ENCODE data around the gene SFPQ. TPM values are rescaled to one million over a fixed set of nuclear protein-coding genes. Genes with fewer than 3 reads are reported as not detected.

SFPQ gene
- total and polyA plus RNA-seq, 2 of the 8 experiments (the other 6 are each of a cell fraction or from before 2014, with no cell fraction given): 118 to 469 TPM

- ChIA-PET CTCF (ENCODE audit: partially characterized antibody) (interaction anchor here (0.6 to 1.7 kb wide), 31 partner anchors 8 to 351 kb away, joined by 3 to 14 read pairs (median 4); no protein-coding TSS in a partner anchor), POLR2A (ENCODE audit: partially characterized antibody) (interaction anchor here (0.6 to 2.6 kb wide), 7 partner anchors 9 to 139 kb away, joined by 3 to 14 read pairs (median 3); partner anchors contain the start of gene SFPQ)
- Histone ChIP-seq H3K9ac (replicated peaks in 1 of 4; ENCODE audit: extremely low read depth in 1 of 4, low read depth in 3 of 4, low read length in 3 of 4) (no peak overlapping the region), H2AFZ (ENCODE audit: low read length) (peak overlapping the region; percentile 87; the same call in 1 of the 2 replicates), H3K36me3 (ENCODE audit: control insufficient read depth in 2 of 4, insufficient read depth in 4 of 4, low read length in 3 of 4) (no peaks in the 10 kb centered on the region), H3K4me3 (ENCODE audit: extremely low read depth in 1 of 4, insufficient read depth in 2 of 4, low read depth in 3 of 4, low read length in 4 of 4) (no peak overlapping the region), H3K79me1 (ENCODE audit: low read depth, low read length) (no peaks in the 10 kb centered on the region), H3K4ac (replicated peaks; ENCODE audit: insufficient read length, low read depth, low read length) (no peak overlapping the region), H3K23me2 (ENCODE audit: low read depth, low read length) (no peaks in the 10 kb centered on the region), H2BK12ac (ENCODE audit: low read depth, low read length) (no peak overlapping the region), H3K9me3 (ENCODE audit: insufficient read depth in 2 of 2, low read depth in 1 of 2, low read length in 1 of 2) (no peaks in the 10 kb centered on the region), H3K79me2 (ENCODE audit: control insufficient read depth in 1 of 2, insufficient read depth in 2 of 2, low read length in 2 of 2) (no peaks in the 10 kb centered on the region), H3K23ac (ENCODE audit: insufficient read length) (no peak overlapping the region), H2AK5ac (ENCODE audit: low read depth, low read length) (no peak overlapping the region), H4K8ac (ENCODE audit: extremely low read depth, insufficient read depth, low read length) (no peak overlapping the region), H3K4me2 (ENCODE audit: insufficient read depth in 1 of 2, low read depth in 2 of 2, low read length in 2 of 2) (no peak overlapping the region), H3K4me1 (replicated peaks in 1 of 4; ENCODE audit: control insufficient read depth in 3 of 4, insufficient read depth in 4 of 4, low read length in 3 of 4) (no peaks in the 10 kb centered on the region), H2BK120ac (replicated peaks; ENCODE audit: low read depth, low read length) (no peak overlapping the region), H2BK15ac (ENCODE audit: low read length) (no peak overlapping the region), H2BK20ac (ENCODE audit: low read length) (no peak overlapping the region), H3K27ac (ENCODE audit: low read depth, low read length) (no peak overlapping the region), H3K18ac (ENCODE audit: extremely low read depth, low read length) (no peak overlapping the region), H3K14ac (ENCODE audit: insufficient read length) (no peak overlapping the region), H4K91ac (replicated peaks; ENCODE audit: insufficient read length, low read length) (no peak overlapping the region), H4K20me1 (replicated peaks in 1 of 2; ENCODE audit: control insufficient read depth in 1 of 2, insufficient read depth in 2 of 2, low read length in 2 of 2) (no peaks in the 10 kb centered on the region), H3K56ac (replicated peaks; ENCODE audit: insufficient read length, low read depth, low read length) (no peak overlapping the region), H4K5ac (ENCODE audit: insufficient read length, low read depth, low read length) (no peak overlapping the region), H2BK5ac (ENCODE audit: low read depth, low read length) (no peak overlapping the region), H3K27me3 (replicated peaks in 1 of 4; ENCODE audit: control insufficient read depth in 3 of 4, extremely low read depth in 1 of 4, insufficient read depth in 3 of 4, low read length in 3 of 4) (no peaks in the 10 kb centered on the region)
- FAIRE-seq (no peak), DNase-seq (ENCODE audit: low read depth in 1 of 2, low spot score in 2 of 2) (no peak)
- 20% methylated on average over 2 of the region's 2 CpGs; no CpG with 5 or more reads in 1 of the 2 experiments for WGBS, 2 experiments (ENCODE audit: extremely low coverage in 1 of 2, insufficient coverage in 1 of 2, insufficient read length in 1 of 2, insufficient replicate concordance in 2 of 2, low coverage in 1 of 2, low lambda C conversion rate in 2 of 2, missing lambda C conversion rate in 1 of 2)
- TF ChIP-seq MAFK (IDR thresholded peaks at IDR 0.05; ENCODE audit: low read depth, low read length) (no peak), SUZ12 (IDR thresholded peaks at IDR 0.05; ENCODE audit: low read length) (no peak), SP1 (IDR thresholded peaks at IDR 0.05; ENCODE audit: low read depth, low read length) (no peak)
- TF ChIP-seq, protein P1, sequence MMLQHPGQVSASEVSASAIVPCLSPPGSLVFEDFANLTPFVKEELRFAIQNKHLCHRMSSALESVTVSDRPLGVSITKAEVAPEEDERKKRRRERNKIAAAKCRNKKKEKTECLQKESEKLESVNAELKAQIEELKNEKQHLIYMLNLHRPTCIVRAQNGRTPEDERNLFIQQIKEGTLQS (IDR thresholded peaks at IDR 0.05; ENCODE audit: insufficient read depth, low read depth, low read length): no peak
These were observed 8.7 kb upstream of the SFPQ start for GRCh38 chr1:35201631-35202030.
